LNCaP clone FGC (cell line): Measurements from ENCODE around the gene TNFRSF8.
"Not testable (repeated sequence)": the region's sequence is repeated elsewhere in the genome, so short reads cannot be mapped to it uniquely, and the experiment has no call there.

ENCODE experiments used
- DNase-seq: peaks from one replicate; pipeline ENCODE4 v3.0.0-alpha.2; 2011; ENCODE audit warnings: low read depth
- H3K4me3 ChIP-seq: 2 replicates; pipeline ENCODE4 v1.5.1; 2011; ENCODE audit warnings: mild to moderate bottlenecking, low read depth, low read length, control low read depth
- TF ChIP-seq, protein P1 (sequence below): IDR thresholded peaks from 2 replicates; pipeline ENCODE4 v1.5.1; 2012; ENCODE audit warnings: mild to moderate bottlenecking; ENCODE audit not compliant: control insufficient read depth, insufficient read depth; ENCODE audit errors: extremely low read depth

The TNFRSF8 gene

DNA sequence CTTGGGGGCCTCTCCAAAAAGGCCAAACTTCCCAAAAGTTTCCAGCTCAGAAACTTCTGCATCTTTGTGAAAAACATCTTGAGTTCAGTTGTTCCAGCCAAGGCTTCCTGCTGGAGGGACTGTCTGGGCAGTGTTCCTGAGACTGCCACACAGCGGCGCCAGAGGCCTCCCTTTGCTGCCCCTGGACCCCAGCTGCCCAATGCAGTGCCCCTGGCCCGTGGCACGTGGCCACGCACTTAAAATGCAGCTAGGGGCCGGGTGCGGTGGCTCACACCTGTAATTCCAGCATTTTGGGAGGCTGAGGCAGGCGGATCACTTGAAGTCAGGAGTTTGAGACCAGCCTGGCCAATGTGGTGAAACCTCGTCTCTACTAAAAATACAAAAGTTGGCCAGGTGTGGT lies 43.8 kb downstream of the TNFRSF8 start:
- TF ChIP-seq, protein P1, sequence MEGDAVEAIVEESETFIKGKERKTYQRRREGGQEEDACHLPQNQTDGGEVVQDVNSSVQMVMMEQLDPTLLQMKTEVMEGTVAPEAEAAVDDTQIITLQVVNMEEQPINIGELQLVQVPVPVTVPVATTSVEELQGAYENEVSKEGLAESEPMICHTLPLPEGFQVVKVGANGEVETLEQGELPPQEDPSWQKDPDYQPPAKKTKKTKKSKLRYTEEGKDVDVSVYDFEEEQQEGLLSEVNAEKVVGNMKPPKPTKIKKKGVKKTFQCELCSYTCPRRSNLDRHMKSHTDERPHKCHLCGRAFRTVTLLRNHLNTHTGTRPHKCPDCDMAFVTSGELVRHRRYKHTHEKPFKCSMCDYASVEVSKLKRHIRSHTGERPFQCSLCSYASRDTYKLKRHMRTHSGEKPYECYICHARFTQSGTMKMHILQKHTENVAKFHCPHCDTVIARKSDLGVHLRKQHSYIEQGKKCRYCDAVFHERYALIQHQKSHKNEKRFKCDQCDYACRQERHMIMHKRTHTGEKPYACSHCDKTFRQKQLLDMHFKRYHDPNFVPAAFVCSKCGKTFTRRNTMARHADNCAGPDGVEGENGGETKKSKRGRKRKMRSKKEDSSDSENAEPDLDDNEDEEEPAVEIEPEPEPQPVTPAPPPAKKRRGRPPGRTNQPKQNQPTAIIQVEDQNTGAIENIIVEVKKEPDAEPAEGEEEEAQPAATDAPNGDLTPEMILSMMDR, result peak; percentile 9; the same call in 1 of the 2 replicates
- not testable (repeated sequence) for H3K4me3 ChIP-seq, DNase-seq

DNA sequence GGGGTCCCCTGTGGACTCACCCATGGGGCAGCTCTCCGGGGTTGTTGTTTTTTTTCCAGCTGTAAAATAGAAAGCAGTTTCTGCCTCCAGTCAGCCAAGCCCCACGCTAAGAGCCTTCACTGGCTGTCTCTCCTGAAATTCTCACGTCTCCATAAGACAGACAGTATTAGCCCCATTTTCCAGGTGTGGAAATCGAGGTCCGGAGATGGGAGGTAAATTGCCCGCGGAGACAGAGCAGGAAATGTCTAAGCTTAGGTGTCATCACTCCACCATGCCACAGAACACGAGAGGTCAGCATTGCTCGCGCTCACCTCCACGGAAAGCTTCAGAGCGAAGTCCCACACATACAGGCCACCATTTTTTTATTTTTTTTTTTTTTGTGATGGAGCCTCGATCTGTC lies 44.6 kb downstream of the TNFRSF8 start:
- no peak for DNase-seq
- TF ChIP-seq, protein P1, result no peak
- H3K4me3 ChIP-seq, result no peak overlapping the region

DNA sequence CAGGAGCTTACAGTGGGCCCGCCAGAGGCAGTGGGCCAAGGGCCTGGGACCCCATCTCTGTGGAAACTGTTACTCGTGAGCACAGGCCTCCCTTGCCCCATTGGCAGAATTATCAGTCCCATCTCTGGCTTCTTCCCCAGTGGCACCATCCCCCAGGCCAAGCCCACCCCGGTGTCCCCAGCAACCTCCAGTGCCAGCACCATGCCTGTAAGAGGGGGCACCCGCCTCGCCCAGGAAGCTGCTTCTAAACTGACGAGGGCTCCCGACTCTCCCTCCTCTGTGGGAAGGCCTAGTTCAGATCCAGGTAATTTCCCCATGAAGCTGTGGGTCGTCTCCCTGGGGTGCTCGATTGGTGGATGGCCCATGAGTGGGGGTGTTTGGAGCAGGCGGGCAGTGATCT lies 46.8 kb downstream of the TNFRSF8 start:
- TF ChIP-seq, protein P1, result no peak
- no peak overlapping the region for H3K4me3 ChIP-seq
- DNase-seq, result no peak

DNA sequence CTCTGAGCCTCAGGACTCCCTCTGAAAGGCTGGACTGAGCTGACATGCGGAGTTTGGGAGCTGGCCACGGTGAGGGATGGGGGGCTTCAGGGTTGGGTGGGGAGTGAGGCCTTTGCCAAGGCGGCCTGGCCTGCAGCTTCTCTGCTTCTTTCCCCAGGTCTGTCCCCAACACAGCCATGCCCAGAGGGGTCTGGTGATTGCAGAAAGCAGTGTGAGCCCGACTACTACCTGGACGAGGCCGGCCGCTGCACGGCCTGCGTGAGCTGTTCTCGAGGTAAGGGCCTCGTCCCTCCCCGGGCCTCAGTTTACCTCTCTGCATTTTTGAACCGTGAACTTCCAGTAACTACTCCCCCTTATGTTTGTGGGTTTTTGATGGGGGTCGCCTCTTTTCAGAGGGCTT lies 48.6 kb downstream of the TNFRSF8 start:
- no peak for DNase-seq
- TF ChIP-seq, protein P1, result no peak
- H3K4me3 ChIP-seq, result no peak overlapping the region

DNA sequence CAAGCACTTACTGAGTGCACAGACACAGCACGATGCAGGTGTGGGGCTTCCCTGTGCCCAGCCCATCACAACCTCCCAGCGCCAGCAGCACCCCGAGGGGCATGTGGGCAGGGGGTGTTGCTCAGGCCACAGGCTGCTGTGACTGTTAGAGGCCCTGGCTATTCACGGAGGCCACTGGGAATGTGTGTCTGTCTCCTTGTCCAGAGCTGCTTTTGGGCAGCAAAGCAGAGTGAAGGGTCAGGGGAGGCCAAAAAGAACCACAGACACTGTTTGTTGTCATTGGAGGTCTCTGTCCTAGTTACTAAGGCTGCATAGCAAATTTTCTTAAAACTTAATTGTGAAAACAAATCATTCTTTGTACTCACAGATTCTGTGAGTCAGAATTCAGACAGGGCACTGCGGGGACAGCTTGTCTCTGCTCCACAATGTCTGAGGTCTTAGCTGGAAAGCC lies 49.6 kb downstream of the TNFRSF8 start:
- TF ChIP-seq, protein P1, result no peak
- no peak for DNase-seq

DNA sequence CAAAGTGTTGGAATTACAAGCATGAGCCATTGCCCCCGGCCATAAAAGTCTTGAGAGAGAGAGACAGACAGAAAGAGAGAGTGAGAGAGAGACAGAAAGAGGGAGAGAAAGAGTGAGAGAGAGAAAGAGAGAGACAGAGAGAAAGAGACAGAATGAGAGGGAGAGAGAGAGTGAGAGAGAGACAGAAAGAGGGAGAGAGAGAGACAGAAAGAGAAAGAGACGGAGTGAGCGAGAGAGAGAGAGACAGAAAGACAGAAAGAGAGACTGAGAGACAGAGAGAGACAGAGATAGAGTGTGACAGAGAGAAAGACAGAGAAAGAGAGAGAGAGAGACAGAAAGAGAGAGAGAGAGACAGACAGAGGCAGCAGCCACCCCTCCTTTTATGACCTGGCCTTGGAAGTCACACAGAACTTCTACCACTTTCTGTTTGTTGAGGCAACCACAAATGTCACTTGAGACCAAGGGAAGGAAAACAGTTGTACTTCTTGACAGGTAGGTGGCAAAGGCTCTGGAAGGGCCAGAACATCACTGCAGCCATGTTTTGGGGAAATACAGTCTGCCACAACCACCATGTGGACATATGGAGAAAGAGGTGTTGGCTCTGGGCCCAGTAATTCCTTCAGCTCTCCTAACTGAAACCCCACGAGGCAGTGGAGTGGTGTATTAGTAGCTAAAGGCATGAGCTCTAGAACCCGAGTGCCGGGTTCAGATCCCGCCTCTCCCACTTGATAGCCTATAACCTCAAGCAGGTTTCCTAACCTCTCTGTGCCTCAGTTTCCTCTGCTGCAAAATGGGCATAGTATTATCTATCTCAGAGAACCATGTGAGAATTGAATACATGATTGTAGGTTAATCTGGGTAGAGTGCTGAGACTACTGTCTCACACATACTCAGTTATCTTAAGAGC lies 50.6 kb downstream of the TNFRSF8 start:
- no peak for DNase-seq
- TF ChIP-seq, protein P1, result no peak
- no peak overlapping the region for H3K4me3 ChIP-seq

More for the DNA sequence above, 49.6 kb downstream of the TNFRSF8 start:
- H3K4me3 ChIP-seq, result no peak overlapping the region

DNA sequence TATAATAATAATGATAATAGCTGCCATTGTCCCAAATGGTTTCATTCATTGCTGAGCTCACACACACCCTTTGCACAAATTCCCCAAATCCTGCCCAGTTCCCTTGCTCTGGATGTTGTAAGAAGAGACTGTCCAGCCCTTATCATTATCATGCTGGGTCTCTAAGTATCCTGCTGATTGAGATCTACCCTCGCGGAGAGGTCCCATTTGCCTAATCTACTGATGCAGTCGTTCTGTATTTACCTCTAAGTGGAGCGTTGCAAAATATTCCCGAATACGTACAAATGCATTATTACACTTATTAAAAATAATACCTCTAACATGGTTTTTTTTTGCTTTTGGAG lies 51.2 kb downstream of the TNFRSF8 start:
- no peak for DNase-seq
- TF ChIP-seq, protein P1, result no peak

More for the DNA sequence above, 51.2 kb downstream of the TNFRSF8 start:
- no peak overlapping the region for H3K4me3 ChIP-seq
